Measurements from ENCODE around the gene ZNF892.

GRCh38 chr2:95179451-95179850 lies 27.9 kb upstream of the ZNF892 start:
- no peak for TF ChIP-seq CTCF (IDR thresholded peaks at IDR 0.05)
- TF ChIP-seq POLR2A (IDR thresholded peaks at IDR 0.05) = no peak

Measured in Peyer's patch (tissue), 4 donors.